Natural killer cell (primary cell): ENCODE data around the gene PLCB4. TPM values are rescaled to one million over a fixed set of nuclear protein-coding genes. Genes with fewer than 3 reads are reported as not detected.

Experiments
- ATAC-seq, 3 donors: fragments of 150-1000 bp in 2 of 3; fragments of 200-7000 bp in 1 of 3; cut with Tn5 transposase; 1 replicate in 1 of 3; 2 replicates in 2 of 3; pipeline ENCODE4 v1.10.0; 2021; ENCODE audit warnings: mild to moderate bottlenecking in 2 of 3, moderate library complexity in 2 of 3
- DNase-seq, 2 donors: peaks; one replicate each; pipeline versions ENCODE4 v3.0.0 to v3.0.0-alpha.2; 2013 to 2021; ENCODE audit warnings: mixed read lengths in 1 of 2
- H3K27ac ChIP-seq: one replicate; pipeline ENCODE4 v1.5.1; 2013; ENCODE audit warnings: mild to moderate bottlenecking, low read length
- H3K27me3 ChIP-seq: one replicate; pipeline ENCODE4 v1.6.1; 2013; ENCODE audit warnings: low read length; ENCODE audit not compliant: control insufficient read depth, insufficient read depth
- H3K36me3 ChIP-seq: one replicate; pipeline ENCODE4 v1.6.1; 2013; ENCODE audit warnings: low read length; ENCODE audit not compliant: control insufficient read depth, insufficient read depth
- H3K4me1 ChIP-seq: one replicate; pipeline ENCODE4 v1.6.1; 2013; ENCODE audit warnings: low read length; ENCODE audit not compliant: control insufficient read depth, insufficient read depth
- H3K4me3 ChIP-seq: one replicate; pipeline ENCODE4 v1.5.1; 2013; ENCODE audit warnings: low read length
- H3K9me3 ChIP-seq: one replicate; pipeline ENCODE4 v1.6.1; 2013; ENCODE audit warnings: low read length; ENCODE audit not compliant: control insufficient read depth, insufficient read depth
- H3K27ac Mint-ChIP-seq, 2 donors: one replicate each; pipeline ENCODE4 v1.8.0; 2022; ENCODE audit warnings: mild to moderate bottlenecking in 2 of 2, mixed read lengths in 2 of 2, moderate library complexity in 1 of 2
- H3K27me3 Mint-ChIP-seq, 2 donors: one replicate each; pipeline ENCODE4 v1.8.0; 2022; ENCODE audit warnings: low read depth in 2 of 2, mixed read lengths in 2 of 2
- H3K36me3 Mint-ChIP-seq: one replicate; pipeline ENCODE4 v1.8.0; 2022; ENCODE audit warnings: mixed read lengths
- H3K4me1 Mint-ChIP-seq, 2 donors: one replicate each; pipeline ENCODE4 v1.8.0; 2022; ENCODE audit warnings: mixed read lengths in 2 of 2
- H3K4me3 Mint-ChIP-seq: one replicate; pipeline ENCODE4 v1.8.0; 2022; ENCODE audit warnings: mild to moderate bottlenecking, moderate library complexity, mixed read lengths
- H3K9me3 Mint-ChIP-seq, 2 donors: one replicate each; pipeline ENCODE4 v1.8.0; 2022; ENCODE audit warnings: mixed read lengths in 2 of 2
- CTCF ChIP-seq: fragments of 200-600 bp; IDR thresholded peaks from one replicate; pipeline ENCODE4 v1.8.0; 2022; ENCODE audit warnings: antibody characterized with exemption
- WGBS: methylation state at CpG from one replicate; pipeline ENCODE4 v1.1.7; 2013; ENCODE audit warnings: missing lambda C conversion rate; ENCODE audit not compliant: insufficient coverage; 5-methylcytosine and 5-hydroxymethylcytosine counted together
- intact Hi-C: fragments of 100-400 bp; cut with micrococcal nuclease; formaldehyde crosslinking; loops from one replicate; pipeline ENCODE4 v1.14.2; 2022
- total RNA-seq, 4 donors: library from RNA; stranded (reverse); fragments of 120-200 nt in 1 of 4; gene quantifications; one replicate each; pipeline versions ENCODE4 v1.2.3 to v1.2.4, GENCODE V29; 2013 to 2022

PLCB4 gene
- total RNA-seq, 3 donors from 2014 or later (not counting 1 experiment from before 2014, with no cell fraction given): 0.05 to 0.40 TPM; not detected in 1

- no peak overlapping the region for H3K27ac ChIP-seq
- H3K36me3 ChIP-seq: no peaks in the 10 kb centered on the region
- WGBS: 100% methylated on average over 1 of the region's 1 CpG
- Mint-ChIP-seq H3K36me3 (no peaks in the 10 kb centered on the region), H3K4me3 (no peak overlapping the region), H3K27me3 (peaks cover 0 to 3% of the 10 kb centered on the region in 2 donors), H3K4me1 (no peaks in the 10 kb centered on the region), H3K9me3 (peaks cover 2 to 7% of the 10 kb centered on the region in 2 donors), H3K27ac (no peak overlapping the region)
- no peaks in the 10 kb centered on the region for H3K4me1 ChIP-seq
- no peaks in the 10 kb centered on the region for H3K9me3 ChIP-seq
- no peaks in the 10 kb centered on the region for H3K27me3 ChIP-seq
- H3K4me3 ChIP-seq: no peak overlapping the region
- no peak for ATAC-seq
- TF ChIP-seq CTCF: no peak
- DNase-seq: no peak
- intact Hi-C loops: no loop called here
Measured at GRCh38 chr20:9491324-9491723, 422.4 kb downstream of the PLCB4 start.

GRCh38 chr20:9492067-9492466 is 423.2 kb downstream of the PLCB4 start:
- Histone ChIP-seq H3K27me3 (no peaks in the 10 kb centered on the region), H3K9me3 (no peaks in the 10 kb centered on the region), H3K4me1 (no peaks in the 10 kb centered on the region), H3K36me3 (no peaks in the 10 kb centered on the region), H3K4me3 (no peak overlapping the region), H3K27ac (no peak overlapping the region)
- H3K27ac Mint-ChIP-seq: no peak overlapping the region
- WGBS: 85% methylated on average over 3 of the region's 4 CpGs
- no peaks in the 10 kb centered on the region for H3K36me3 Mint-ChIP-seq
- no peaks in the 10 kb centered on the region for H3K27me3 Mint-ChIP-seq
- no peaks in the 10 kb centered on the region for H3K4me1 Mint-ChIP-seq
- H3K9me3 Mint-ChIP-seq: peaks cover 2 to 7% of the 10 kb centered on the region in 2 donors
- DNase-seq: no peak
- ATAC-seq: no peak
- intact Hi-C loops: no loop called here
- no peak overlapping the region for H3K4me3 Mint-ChIP-seq
- TF ChIP-seq CTCF: no peak

GRCh38 chr20:9493803-9494202 is 424.9 kb downstream of the PLCB4 start:
- no peaks in the 10 kb centered on the region for H3K36me3 Mint-ChIP-seq

More at GRCh38 chr20:9493803-9494202, 424.9 kb downstream of the PLCB4 start:
- 100% methylated on average over 1 of the region's 2 CpGs for WGBS
- Histone ChIP-seq H3K27me3 (no peaks in the 10 kb centered on the region), H3K4me1 (no peaks in the 10 kb centered on the region), H3K36me3 (no peaks in the 10 kb centered on the region), H3K27ac (no peak overlapping the region), H3K9me3 (no peaks in the 10 kb centered on the region), H3K4me3 (no peak overlapping the region)
- TF ChIP-seq CTCF: no peak
- ATAC-seq: no peak
- DNase-seq: no peak
- intact Hi-C loops: no loop called here
- Mint-ChIP-seq H3K27ac (no peak overlapping the region), H3K4me3 (no peak overlapping the region), H3K9me3 (peaks cover 2 to 7% of the 10 kb centered on the region in 2 donors), H3K4me1 (no peaks in the 10 kb centered on the region), H3K27me3 (no peaks in the 10 kb centered on the region)
